AG10803 (cell line): ENCODE measurements around the gene IFNL3.
"Not testable (repeated sequence)": the region's sequence is repeated elsewhere in the genome, so short reads cannot be mapped to it uniquely, and the experiment has no call there.

Experiments used
- DNase-seq: peaks from one replicate; pipeline ENCODE4 v3.0.0; 2010; ENCODE audit warnings: low read depth
- H3K4me3 ChIP-seq: 2 replicates; pipeline ENCODE4 v1.5.1; 2011; ENCODE audit warnings: mild to moderate bottlenecking, low read length, control low read depth
- CTCF ChIP-seq: conservative IDR thresholded peaks from 2 replicates; pipeline ENCODE4 v1.5.1; 2011; ENCODE audit warnings: mild to moderate bottlenecking, low read length, control low read depth, inconsistent platforms

The IFNL3 gene

GRCh38 chr19:39270036-39270871, 25.4 kb upstream of the IFNL3 start:
- no peak for DNase-seq
- TF ChIP-seq CTCF, result no peak
- no peak overlapping the region for H3K4me3 ChIP-seq

GRCh38 chr19:39269369-39269768, 24.6 kb upstream of the IFNL3 start:
- DNase-seq, H3K4me3 ChIP-seq: not testable (repeated sequence)

GRCh38 chr19:39268531-39269223, 23.9 kb upstream of the IFNL3 start:
- not testable (repeated sequence) for H3K4me3 ChIP-seq, DNase-seq

- H3K4me3 ChIP-seq, DNase-seq: not testable (repeated sequence)
Observed at GRCh38 chr19:39268085-39268484, 23.3 kb upstream of the IFNL3 start, which contains the start of gene IFNL2. TSS of gene IFNL2 (plus strand) at chr19:39268396. CDS start at chr19:39268569, 173 bp downstream.

GRCh38 chr19:39265321-39265916, 20.6 kb upstream of the IFNL3 start:
- no peak overlapping the region for H3K4me3 ChIP-seq
- no peak for DNase-seq
- no peak for TF ChIP-seq CTCF

- no peak for TF ChIP-seq CTCF
- no peak for DNase-seq
- H3K4me3 ChIP-seq, result no peak overlapping the region
Observed at GRCh38 chr19:39264306-39265290, 19.8 kb upstream of the IFNL3 start.

GRCh38 chr19:39263912-39264305, 19.1 kb upstream of the IFNL3 start:
- H3K4me3 ChIP-seq, result no peak overlapping the region
- no peak for DNase-seq
- TF ChIP-seq CTCF, result no peak

GRCh38 chr19:39262496-39262895, 17.7 kb upstream of the IFNL3 start:
- DNase-seq, result no peak

More at GRCh38 chr19:39262496-39262895, 17.7 kb upstream of the IFNL3 start:
- no peak overlapping the region for H3K4me3 ChIP-seq
- no peak for TF ChIP-seq CTCF
